Activated naive CD4-positive, alpha-beta T cell treated with anti-CD3 and anti-CD28 coated beads, Interleukin-2, amount 50 U/mL, for 24 hours (primary cell): ENCODE measurements around the gene FUZ.
A peak's percentile ranks its signal among the peaks of the same experiment; 100 is the strongest.

Experiments used
- H3K27ac Mint-ChIP-seq: one replicate; pipeline ENCODE4 v1.8.0; 2021; ENCODE audit warnings: mild to moderate bottlenecking, mixed read lengths
- H3K27me3 Mint-ChIP-seq: one replicate; pipeline ENCODE4 v1.8.0; 2021; ENCODE audit warnings: mixed read lengths
- H3K36me3 Mint-ChIP-seq: one replicate; pipeline ENCODE4 v1.8.0; 2021; ENCODE audit warnings: mixed read lengths
- H3K4me1 Mint-ChIP-seq: one replicate; pipeline ENCODE4 v1.8.0; 2021; ENCODE audit warnings: mixed read lengths
- H3K4me3 Mint-ChIP-seq: one replicate; pipeline ENCODE4 v1.8.0; 2021; ENCODE audit warnings: mild to moderate bottlenecking, mixed read lengths
- H3K9me3 Mint-ChIP-seq: one replicate; pipeline ENCODE4 v1.8.0; 2021; ENCODE audit warnings: mixed read lengths

The FUZ gene

GRCh38 chr19:49807058-49807903, 5.8 kb downstream of the FUZ start:
- Mint-ChIP-seq H3K9me3 (no peaks in the 10 kb centered on the region), H3K27me3 (no peaks in the 10 kb centered on the region), H3K4me1 (peaks cover 14% of the 10 kb centered on the region), H3K36me3 (peaks cover under 1% of the 10 kb centered on the region), H3K27ac (no peak overlapping the region), H3K4me3 (no peak overlapping the region)

GRCh38 chr19:49806620-49806959, 6.5 kb downstream of the FUZ start:
- H3K4me3 Mint-ChIP-seq = no peak overlapping the region
- H3K36me3 Mint-ChIP-seq = peaks cover 2% of the 10 kb centered on the region
- H3K27ac Mint-ChIP-seq = no peak overlapping the region
- H3K27me3 Mint-ChIP-seq = no peaks in the 10 kb centered on the region
- H3K9me3 Mint-ChIP-seq = no peaks in the 10 kb centered on the region
- H3K4me1 Mint-ChIP-seq = peaks cover 11% of the 10 kb centered on the region

- no peaks in the 10 kb centered on the region for H3K9me3 Mint-ChIP-seq
- peaks cover 11% of the 10 kb centered on the region for H3K4me1 Mint-ChIP-seq
- no peak overlapping the region for H3K4me3 Mint-ChIP-seq
- H3K36me3 Mint-ChIP-seq = peaks cover 2% of the 10 kb centered on the region
- peak overlapping the region; percentile 6 for H3K27ac Mint-ChIP-seq
- no peaks in the 10 kb centered on the region for H3K27me3 Mint-ChIP-seq
Observed at GRCh38 chr19:49805822-49806619, 7.1 kb downstream of the FUZ start.

GRCh38 chr19:49803529-49803856, 9.6 kb downstream of the FUZ start:
- H3K27ac Mint-ChIP-seq = no peak overlapping the region
- peaks cover 2% of the 10 kb centered on the region for H3K36me3 Mint-ChIP-seq
- H3K4me1 Mint-ChIP-seq = no peaks in the 10 kb centered on the region
- no peak overlapping the region for H3K4me3 Mint-ChIP-seq
- H3K27me3 Mint-ChIP-seq = no peaks in the 10 kb centered on the region
- H3K9me3 Mint-ChIP-seq = no peaks in the 10 kb centered on the region

GRCh38 chr19:49802836-49803528, 10.1 kb downstream of the FUZ start:
- Mint-ChIP-seq H3K9me3 (no peaks in the 10 kb centered on the region), H3K4me1 (no peaks in the 10 kb centered on the region), H3K4me3 (no peak overlapping the region), H3K27me3 (no peaks in the 10 kb centered on the region), H3K36me3 (peaks cover 2% of the 10 kb centered on the region), H3K27ac (no peak overlapping the region)

- no peaks in the 10 kb centered on the region for H3K4me1 Mint-ChIP-seq
- H3K36me3 Mint-ChIP-seq = peaks cover 2% of the 10 kb centered on the region
Observed at GRCh38 chr19:49801966-49802661, 11.0 kb downstream of the FUZ start.

GRCh38 chr19:49801401-49801888, 11.6 kb downstream of the FUZ start:
- Mint-ChIP-seq H3K36me3 (peaks cover 2% of the 10 kb centered on the region), H3K27ac (no peak overlapping the region), H3K4me3 (no peak overlapping the region), H3K9me3 (no peaks in the 10 kb centered on the region), H3K27me3 (no peaks in the 10 kb centered on the region), H3K4me1 (no peaks in the 10 kb centered on the region)

More at GRCh38 chr19:49801966-49802661, 11.0 kb downstream of the FUZ start:
- Mint-ChIP-seq H3K4me3 (no peak overlapping the region), H3K9me3 (no peaks in the 10 kb centered on the region), H3K27ac (no peak overlapping the region), H3K27me3 (no peaks in the 10 kb centered on the region)

GRCh38 chr19:49800771-49801170, 12.3 kb downstream of the FUZ start:
- Mint-ChIP-seq H3K4me1 (no peaks in the 10 kb centered on the region), H3K36me3 (peaks cover 2% of the 10 kb centered on the region), H3K9me3 (no peaks in the 10 kb centered on the region), H3K4me3 (no peak overlapping the region), H3K27me3 (no peaks in the 10 kb centered on the region), H3K27ac (no peak overlapping the region)

- H3K36me3 Mint-ChIP-seq = peaks cover 2% of the 10 kb centered on the region
- no peaks in the 10 kb centered on the region for H3K9me3 Mint-ChIP-seq
- no peaks in the 10 kb centered on the region for H3K27me3 Mint-ChIP-seq
- H3K4me1 Mint-ChIP-seq = no peaks in the 10 kb centered on the region
- no peak overlapping the region for H3K4me3 Mint-ChIP-seq
- H3K27ac Mint-ChIP-seq = no peak overlapping the region
Observed at GRCh38 chr19:49799798-49800376, 13.2 kb downstream of the FUZ start.

- Mint-ChIP-seq H3K9me3 (no peaks in the 10 kb centered on the region), H3K36me3 (peaks cover 2% of the 10 kb centered on the region)
Observed at GRCh38 chr19:49799271-49799797, 13.8 kb downstream of the FUZ start.

GRCh38 chr19:49798574-49798973, 14.5 kb downstream of the FUZ start:
- no peak overlapping the region for H3K27ac Mint-ChIP-seq

More at GRCh38 chr19:49799271-49799797, 13.8 kb downstream of the FUZ start:
- H3K27ac Mint-ChIP-seq = no peak overlapping the region
- no peaks in the 10 kb centered on the region for H3K4me1 Mint-ChIP-seq
- no peaks in the 10 kb centered on the region for H3K27me3 Mint-ChIP-seq
- no peak overlapping the region for H3K4me3 Mint-ChIP-seq

GRCh38 chr19:49795615-49796014, 17.5 kb downstream of the FUZ start:
- Mint-ChIP-seq H3K36me3 (peaks cover 2% of the 10 kb centered on the region), H3K4me1 (peaks cover 4% of the 10 kb centered on the region), H3K27ac (no peak overlapping the region), H3K4me3 (no peak overlapping the region), H3K9me3 (no peaks in the 10 kb centered on the region), H3K27me3 (no peaks in the 10 kb centered on the region)

More at GRCh38 chr19:49798574-49798973, 14.5 kb downstream of the FUZ start:
- Mint-ChIP-seq H3K27me3 (no peaks in the 10 kb centered on the region), H3K9me3 (no peaks in the 10 kb centered on the region), H3K36me3 (peaks cover 2% of the 10 kb centered on the region), H3K4me1 (peaks cover under 1% of the 10 kb centered on the region), H3K4me3 (no peak overlapping the region)

GRCh38 chr19:49793561-49793840, 19.6 kb downstream of the FUZ start:
- no peaks in the 10 kb centered on the region for H3K27me3 Mint-ChIP-seq
- H3K36me3 Mint-ChIP-seq = peaks cover 2% of the 10 kb centered on the region
- H3K4me1 Mint-ChIP-seq = peaks cover 4% of the 10 kb centered on the region
- no peaks in the 10 kb centered on the region for H3K9me3 Mint-ChIP-seq
- no peak overlapping the region for H3K27ac Mint-ChIP-seq
- no peak overlapping the region for H3K4me3 Mint-ChIP-seq

GRCh38 chr19:49792829-49793560, 20.1 kb downstream of the FUZ start:
- Mint-ChIP-seq H3K27me3 (no peaks in the 10 kb centered on the region), H3K36me3 (peaks cover 5% of the 10 kb centered on the region), H3K27ac (no peak overlapping the region)

More at GRCh38 chr19:49792829-49793560, 20.1 kb downstream of the FUZ start:
- H3K4me3 Mint-ChIP-seq = no peak overlapping the region
- H3K4me1 Mint-ChIP-seq = peaks cover 8% of the 10 kb centered on the region
- H3K9me3 Mint-ChIP-seq = no peaks in the 10 kb centered on the region
